ENCODE measurements around the gene GRIN2C. TPM values are rescaled to one million over a fixed set of nuclear protein-coding genes. Genes with fewer than 3 reads are reported as not detected.

The GRIN2C gene
- total and polyA plus RNA-seq, 2 donors (not counting 3 experiments of a cell fraction or from before 2014, with no cell fraction given): 0.04 to 0.60 TPM

DNA sequence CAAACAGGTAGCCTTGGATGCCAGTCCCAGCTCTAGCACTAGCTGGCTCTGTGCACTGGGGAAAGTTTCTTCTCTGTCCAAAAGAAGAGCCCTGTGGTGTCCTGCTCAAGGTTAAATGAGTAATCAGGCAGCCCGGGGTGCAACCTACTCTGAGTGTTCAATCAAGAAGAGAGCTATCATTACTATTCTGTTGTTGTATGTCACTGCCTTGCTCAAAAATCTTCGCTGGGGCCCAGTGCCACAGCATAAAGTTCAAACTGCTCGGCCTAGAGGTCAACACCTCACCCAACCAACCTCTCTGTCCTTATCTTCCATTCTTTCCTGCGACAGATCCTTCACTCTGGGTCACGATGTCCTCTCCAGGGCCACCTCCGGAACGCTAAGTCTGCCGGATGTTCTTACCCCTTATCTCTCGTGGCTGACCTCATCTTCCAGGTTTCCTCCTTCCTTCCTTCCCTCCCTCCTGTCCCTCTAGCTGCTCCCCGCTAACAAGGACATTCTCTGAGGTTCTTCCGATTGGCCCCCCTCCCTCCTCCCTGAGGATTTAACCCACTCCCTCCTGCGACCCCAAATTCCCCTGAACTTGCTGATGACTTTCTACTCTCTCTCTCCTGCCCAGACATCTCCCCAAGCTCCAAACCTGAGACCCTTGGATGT lies 8.7 kb upstream of the GRIN2C start:
- Histone ChIP-seq H3K36me3 (ENCODE audit: control insufficient read depth in 2 of 2, extremely low read depth in 1 of 2, insufficient read depth in 2 of 2, low read length in 2 of 2) (no peaks in the 10 kb centered on the region), H3K4me1 (ENCODE audit: control insufficient read depth, extremely low read depth, insufficient read depth, low read length) (peaks cover 20% of the 10 kb centered on the region), H3K4me3 (replicated peaks in 1 of 3; ENCODE audit: insufficient read depth in 1 of 3, low read depth in 1 of 3, low read length in 3 of 3) (no peak overlapping the region), H3K9me1 (replicated peaks; ENCODE audit: control insufficient read depth, extremely low read depth, insufficient read depth, low read length) (no peaks in the 10 kb centered on the region), H3K27me3 (ENCODE audit: control insufficient read depth in 2 of 2, insufficient read depth in 2 of 2, low read length in 2 of 2) (no peaks in the 10 kb centered on the region), H3K79me2 (ENCODE audit: control insufficient read depth, insufficient read depth, low read length) (no peaks in the 10 kb centered on the region), H3K9ac (replicated peaks; ENCODE audit: extremely low read depth, insufficient read depth, low read length) (no peak overlapping the region), H3K9me3 (replicated peaks; ENCODE audit: control insufficient read depth, insufficient read depth, low read length) (no peaks in the 10 kb centered on the region), H4K20me1 (replicated peaks; ENCODE audit: control insufficient read depth, extremely low read depth, insufficient read depth, low read length) (no peaks in the 10 kb centered on the region), H3K4me2 (ENCODE audit: insufficient read depth, low read length) (peak overlapping the region; percentile 19), H3K27ac (ENCODE audit: insufficient read depth, low read depth, low read length) (no peak overlapping the region), H2AFZ (ENCODE audit: low read depth, low read length) (no peak overlapping the region)
- intact Hi-C loops (cut with micrococcal nuclease) (no loop called here), dilution Hi-C loops (cut with MboI; ENCODE audit: extremely low pct_ligation_motif_present, low sequenced_read_pairs) (no loop called here)
- POLR2A ChIA-PET: interaction anchor here (0.7 kb wide), 1 partner anchor 384 kb away, joined by 6 read pairs; no protein-coding TSS in a partner anchor
- CTCF ChIA-PET: interaction anchor here (0.6 to 14.2 kb wide), 5 partner anchors 25 to 123 kb away, joined by 3 to 325 read pairs (median 3); partner anchors contain the start of gene NAT9
- no TSS peak for BruUV-seq (replicated peaks)
- FAIRE-seq: no peak
- no peak for DNase-seq (ENCODE audit: low read depth, low spot score)
- TF ChIP-seq POLR2A (IDR thresholded peaks at IDR 0.05; ENCODE audit: low read depth, low read length) (no peak), GATA2 (IDR thresholded peaks at IDR 0.05; ENCODE audit: insufficient read depth, insufficient read length, low read depth, low read length) (peak; percentile 86)

DNA sequence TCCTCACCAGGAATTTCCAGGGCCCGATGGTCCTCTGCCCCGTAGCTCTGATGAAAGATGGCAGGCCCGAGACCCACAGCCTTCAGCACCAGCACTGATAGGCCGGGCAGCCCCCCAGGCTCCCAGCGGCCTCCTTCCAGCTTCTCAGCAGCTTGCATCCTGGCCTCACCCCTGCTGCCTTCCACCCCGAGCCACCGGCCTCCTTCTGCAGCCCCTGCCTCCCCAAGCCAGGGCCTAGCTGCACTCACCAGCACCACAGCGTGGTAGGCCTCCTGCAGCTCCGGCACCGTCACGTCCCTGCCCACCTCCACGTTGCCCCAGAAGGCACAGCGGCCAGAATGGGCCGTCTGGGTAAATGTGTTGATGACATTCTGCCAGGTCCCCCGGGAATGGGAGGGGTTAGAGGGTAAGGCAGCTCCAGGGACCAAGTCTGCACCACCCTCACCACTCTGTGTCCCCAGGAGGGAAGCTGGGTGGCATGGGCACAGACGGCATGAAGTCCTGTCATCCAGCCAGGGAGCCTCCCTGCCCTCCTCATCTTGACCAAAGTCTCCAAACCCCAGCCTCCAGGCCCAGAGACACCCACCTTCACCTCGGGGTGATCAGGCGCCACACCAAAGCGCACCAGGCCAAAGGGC lies 6.6 kb upstream of the GRIN2C start:
- CTCF ChIA-PET: interaction anchor here (0.9 to 14.2 kb wide), 8 partner anchors 14 to 209 kb away, joined by 3 to 325 read pairs (median 8); no protein-coding TSS in a partner anchor
- Histone ChIP-seq H3K36me3 (ENCODE audit: control insufficient read depth in 2 of 2, extremely low read depth in 1 of 2, insufficient read depth in 2 of 2, low read length in 2 of 2) (no peaks in the 10 kb centered on the region), H3K4me3 (replicated peaks in 1 of 3; ENCODE audit: insufficient read depth in 1 of 3, low read depth in 1 of 3, low read length in 3 of 3) (no peak overlapping the region), H3K79me2 (ENCODE audit: control insufficient read depth, insufficient read depth, low read length) (no peaks in the 10 kb centered on the region), H3K4me2 (ENCODE audit: insufficient read depth, low read length) (no peak overlapping the region), H3K27ac (ENCODE audit: insufficient read depth, low read depth, low read length) (no peak overlapping the region), H3K4me1 (ENCODE audit: control insufficient read depth, extremely low read depth, insufficient read depth, low read length) (peaks cover 14% of the 10 kb centered on the region), H3K9me3 (replicated peaks; ENCODE audit: control insufficient read depth, insufficient read depth, low read length) (no peaks in the 10 kb centered on the region), H3K27me3 (ENCODE audit: control insufficient read depth in 2 of 2, insufficient read depth in 2 of 2, low read length in 2 of 2) (peaks cover 3 to 5% of the 10 kb centered on the region in 2 experiments), H3K9me1 (replicated peaks; ENCODE audit: control insufficient read depth, extremely low read depth, insufficient read depth, low read length) (no peaks in the 10 kb centered on the region), H3K9ac (replicated peaks; ENCODE audit: extremely low read depth, insufficient read depth, low read length) (no peak overlapping the region), H4K20me1 (replicated peaks; ENCODE audit: control insufficient read depth, extremely low read depth, insufficient read depth, low read length) (no peaks in the 10 kb centered on the region), H2AFZ (ENCODE audit: low read depth, low read length) (no peak overlapping the region)
- BruUV-seq (replicated peaks): no TSS peak
- intact Hi-C loops (cut with micrococcal nuclease): no loop called here
- dilution Hi-C loops (cut with MboI; ENCODE audit: extremely low pct_ligation_motif_present, low sequenced_read_pairs): no loop called here
- POLR2A ChIA-PET: no interaction called here
- DNase-seq (ENCODE audit: low read depth, low spot score) (no peak), FAIRE-seq (no peak)
- TF ChIP-seq EZH2 (IDR thresholded peaks at IDR 0.05; ENCODE audit: borderline replicate concordance, low read depth, low read length, severe bottlenecking): no peak
- TF ChIP-seq POLR2A (IDR thresholded peaks at IDR 0.05; ENCODE audit: low read depth, low read length): no peak
- TF ChIP-seq GATA2 (IDR thresholded peaks at IDR 0.05; ENCODE audit: insufficient read depth, insufficient read length, low read depth, low read length): no peak
- TF ChIP-seq JUN (IDR thresholded peaks at IDR 0.05; ENCODE audit: borderline replicate concordance, insufficient read depth, insufficient read length, low read depth): no peak
- TF ChIP-seq, protein P1, sequence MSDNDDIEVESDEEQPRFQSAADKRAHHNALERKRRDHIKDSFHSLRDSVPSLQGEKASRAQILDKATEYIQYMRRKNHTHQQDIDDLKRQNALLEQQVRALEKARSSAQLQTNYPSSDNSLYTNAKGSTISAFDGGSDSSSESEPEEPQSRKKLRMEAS (IDR thresholded peaks at IDR 0.05; ENCODE audit: insufficient read depth, insufficient read length): no peak
- TF ChIP-seq, protein P2, sequence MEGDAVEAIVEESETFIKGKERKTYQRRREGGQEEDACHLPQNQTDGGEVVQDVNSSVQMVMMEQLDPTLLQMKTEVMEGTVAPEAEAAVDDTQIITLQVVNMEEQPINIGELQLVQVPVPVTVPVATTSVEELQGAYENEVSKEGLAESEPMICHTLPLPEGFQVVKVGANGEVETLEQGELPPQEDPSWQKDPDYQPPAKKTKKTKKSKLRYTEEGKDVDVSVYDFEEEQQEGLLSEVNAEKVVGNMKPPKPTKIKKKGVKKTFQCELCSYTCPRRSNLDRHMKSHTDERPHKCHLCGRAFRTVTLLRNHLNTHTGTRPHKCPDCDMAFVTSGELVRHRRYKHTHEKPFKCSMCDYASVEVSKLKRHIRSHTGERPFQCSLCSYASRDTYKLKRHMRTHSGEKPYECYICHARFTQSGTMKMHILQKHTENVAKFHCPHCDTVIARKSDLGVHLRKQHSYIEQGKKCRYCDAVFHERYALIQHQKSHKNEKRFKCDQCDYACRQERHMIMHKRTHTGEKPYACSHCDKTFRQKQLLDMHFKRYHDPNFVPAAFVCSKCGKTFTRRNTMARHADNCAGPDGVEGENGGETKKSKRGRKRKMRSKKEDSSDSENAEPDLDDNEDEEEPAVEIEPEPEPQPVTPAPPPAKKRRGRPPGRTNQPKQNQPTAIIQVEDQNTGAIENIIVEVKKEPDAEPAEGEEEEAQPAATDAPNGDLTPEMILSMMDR (IDR thresholded peaks at IDR 0.05; ENCODE audit: extremely low read depth in 1 of 2, insufficient read depth in 1 of 2, low read depth in 1 of 2, low read length in 2 of 2): no peak
- TF ChIP-seq POLR2AphosphoS5 (IDR thresholded peaks at IDR 0.05; ENCODE audit: insufficient read depth, low read depth, low read length): no peak
- no peak for TF ChIP-seq FOS (IDR thresholded peaks at IDR 0.05; ENCODE audit: borderline replicate concordance, insufficient read depth, low read length)
- no peak for TF ChIP-seq MYC (IDR thresholded peaks at IDR 0.05; ENCODE audit: low read depth, low read length)
